ENCODE data around the gene PGC. TPM values are rescaled to one million over a fixed set of nuclear protein-coding genes. Genes with fewer than 3 reads are reported as not detected.

Gene PGC
- total RNA-seq, 1 experiment from 2014 or later: not detected

GRCh38 chr6:41779788-41780550 lies 32.8 kb upstream of the PGC start, which contains the start of gene FRS3:
Gene FRS3, minus strand, starts transcription at chr6:41779900. Its CDS starts 2,913 bp downstream, at chr6:41776987.
- Histone ChIP-seq H3K23me2 (ENCODE audit: insufficient read length, low read depth, low read length, poor library complexity, severe bottlenecking) (peaks cover 11% of the 10 kb centered on the region), H3K4ac (ENCODE audit: low read depth, low read length) (no peak within 1 kb of the TSS), H2AFZ (ENCODE audit: low read length) (no peak within 1 kb of the TSS), H2BK12ac (ENCODE audit: insufficient read length, low read depth, low read length) (no peak within 1 kb of the TSS), H2AK5ac (ENCODE audit: insufficient read length, low read length) (no peak within 1 kb of the TSS), H3T11ph (ENCODE audit: low read length) (no peak within 1 kb of the TSS), H2BK15ac (ENCODE audit: low read depth, low read length) (no peak within 1 kb of the TSS), H3K27ac (ENCODE audit: insufficient read length, low read depth, low read length) (no peak within 1 kb of the TSS), H4K5ac (ENCODE audit: insufficient read length, low read depth, low read length) (no peak within 1 kb of the TSS), H3K56ac (ENCODE audit: insufficient read length, low read depth, low read length) (no peak within 1 kb of the TSS), H3K79me2 (ENCODE audit: insufficient read depth, low read length) (no peaks in the 10 kb centered on the region), H2BK120ac (ENCODE audit: low read depth, low read length, poor library complexity, severe bottlenecking) (no peak within 1 kb of the TSS), H3K23ac (ENCODE audit: insufficient read length, low read depth, low read length) (no peak within 1 kb of the TSS), H3K18ac (ENCODE audit: insufficient read length, low read depth, low read length) (no peak within 1 kb of the TSS), H3K4me2 (ENCODE audit: insufficient read depth, insufficient read length, low read length) (peak within 1 kb of the TSS; percentile 96), H3K14ac (ENCODE audit: insufficient read depth, low read length) (no peak within 1 kb of the TSS; the same call in 1 of the 2 replicates), H4K20me1 (ENCODE audit: control insufficient read depth, insufficient read depth, insufficient read length) (no peaks in the 10 kb centered on the region), H2BK20ac (ENCODE audit: low read depth, low read length, poor library complexity, severe bottlenecking) (no peak within 1 kb of the TSS), H4K8ac (replicated peaks; ENCODE audit: insufficient read length, low read depth, low read length) (no peak within 1 kb of the TSS), H3K9ac (ENCODE audit: extremely low read depth, insufficient read length, low read length) (peak within 1 kb of the TSS; percentile 54), H3K4me1 (ENCODE audit: insufficient read depth, low read length) (no peaks in the 10 kb centered on the region), H4K91ac (ENCODE audit: insufficient read length, low read depth, low read length) (no peak within 1 kb of the TSS), H3K9me3 (ENCODE audit: control insufficient read depth, low read depth, low read length) (no peaks in the 10 kb centered on the region), H3K27me3 (ENCODE audit: insufficient read depth, low read length) (peaks cover 9% of the 10 kb centered on the region; the same call in 1 of the 2 replicates), H3K79me1 (ENCODE audit: insufficient read depth, low read depth, low read length, poor library complexity, severe bottlenecking) (no peaks in the 10 kb centered on the region), H2BK5ac (ENCODE audit: insufficient read length, low read length) (no peak within 1 kb of the TSS)
- Mint-ChIP-seq H3K27me3 (ENCODE audit: low read depth) (peaks cover 47% of the 10 kb centered on the region), H3K27ac (peak within 1 kb of the TSS in 1 of 3 experiments; percentile 75; a peak in 3 of 7 replicates), H3K4me3 (peak within 1 kb of the TSS; percentile 80 to 91), H3K4me1 (peaks cover 17 to 22% of the 10 kb centered on the region in 2 experiments), H3K9me3 (no peaks in the 10 kb centered on the region), H3K36me3 (ENCODE audit: insufficient read depth in 1 of 3, low read depth in 3 of 3) (peaks cover under 1 to 7% (median 3%) of the 10 kb centered on the region in 3 experiments; a peak in 4 of 7 replicates)
- peak; percentile 93 for TF ChIP-seq CTCF (conservative IDR thresholded peaks at IDR 0.05)
- no CpG with 5 or more reads among the region's 73 CpGs for WGBS (ENCODE audit: extremely low coverage, insufficient read length, low lambda C conversion rate)
- peak; percentile 97 for DNase-seq

Data from H9 (cell line).